GM12874 (cell line): Measurements from ENCODE around the gene TMOD2.
A peak's percentile ranks its signal among the peaks of the same experiment; 100 is the strongest.

ENCODE experiments used
- CTCF ChIP-seq: IDR thresholded peaks from 2 replicates; pipeline ENCODE4 v1.5.1; 2011; ENCODE audit warnings: low read depth, mild to moderate bottlenecking, control low read depth, low read length, moderate library complexity; ENCODE audit not compliant: insufficient read depth

The TMOD2 gene

DNA sequence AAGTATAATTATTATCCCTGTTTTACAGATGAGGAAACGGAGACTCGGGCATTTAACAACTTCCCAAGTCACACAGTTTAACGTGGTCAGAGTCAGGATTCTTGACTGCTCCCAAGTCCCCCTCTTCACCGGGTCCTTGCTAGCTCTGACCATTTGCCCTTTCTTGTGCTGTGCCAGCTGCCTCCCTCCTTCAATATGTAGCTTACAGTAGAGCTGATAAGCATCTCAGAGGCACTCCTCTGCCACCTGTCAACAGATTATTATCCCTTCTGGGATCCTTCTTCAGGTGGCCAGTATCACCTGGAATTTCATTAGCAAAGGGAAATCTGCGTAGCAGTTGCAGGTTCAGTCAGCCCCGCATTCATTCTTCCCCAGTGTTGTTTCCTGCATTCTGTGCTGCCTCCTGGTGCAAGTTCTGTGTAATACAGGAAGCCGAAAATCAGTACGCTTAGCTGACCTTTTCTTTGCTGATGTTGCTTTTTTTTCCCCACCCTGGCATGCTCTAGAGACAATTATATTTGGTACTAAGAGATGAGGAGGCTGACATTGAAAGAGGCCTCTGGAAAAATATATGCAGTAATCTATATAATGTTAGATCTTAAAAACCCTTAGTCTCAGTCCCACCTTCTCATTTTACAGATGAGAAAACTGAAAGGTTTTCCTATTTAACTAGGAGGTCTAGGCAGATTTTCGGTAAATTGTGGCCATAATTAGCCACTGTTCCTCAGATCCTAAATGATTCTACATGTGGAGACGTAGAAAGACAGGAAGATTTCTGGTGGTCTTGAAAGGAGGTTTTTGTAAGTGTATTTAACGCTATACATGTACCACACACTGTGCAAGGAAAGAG lies 24.8 kb downstream of the TMOD2 start:
- peak; percentile 78 for TF ChIP-seq CTCF

DNA sequence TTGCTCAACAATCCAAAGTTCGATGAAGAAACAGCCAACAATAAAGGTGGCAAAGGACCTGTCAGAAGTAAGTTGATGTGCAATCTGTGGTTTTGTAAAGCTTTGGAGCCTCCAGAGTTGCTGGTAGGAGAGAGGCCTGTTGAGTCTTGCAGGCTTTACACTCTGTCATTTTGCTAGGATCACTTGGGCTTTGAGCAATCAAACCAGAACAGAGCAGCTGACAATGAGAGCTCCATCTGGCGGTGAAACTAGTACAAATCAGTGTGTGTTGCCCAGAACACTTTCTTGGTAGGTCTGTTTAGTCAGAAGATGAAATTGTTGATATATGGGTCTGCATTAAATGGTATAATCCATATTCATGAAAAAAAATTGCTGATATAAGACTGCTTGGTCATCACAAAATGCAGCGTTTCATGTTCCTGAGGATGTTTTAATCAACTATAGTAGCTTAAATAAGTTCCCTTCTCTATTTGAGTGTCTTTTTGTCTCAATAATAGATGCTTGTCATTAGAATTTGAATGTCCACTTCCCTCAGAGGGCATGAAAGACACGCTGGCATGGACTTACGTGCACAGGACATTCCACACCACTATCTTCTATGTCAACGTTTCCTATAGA lies 25.7 kb downstream of the TMOD2 start:
- TF ChIP-seq CTCF: peak; percentile 73

DNA sequence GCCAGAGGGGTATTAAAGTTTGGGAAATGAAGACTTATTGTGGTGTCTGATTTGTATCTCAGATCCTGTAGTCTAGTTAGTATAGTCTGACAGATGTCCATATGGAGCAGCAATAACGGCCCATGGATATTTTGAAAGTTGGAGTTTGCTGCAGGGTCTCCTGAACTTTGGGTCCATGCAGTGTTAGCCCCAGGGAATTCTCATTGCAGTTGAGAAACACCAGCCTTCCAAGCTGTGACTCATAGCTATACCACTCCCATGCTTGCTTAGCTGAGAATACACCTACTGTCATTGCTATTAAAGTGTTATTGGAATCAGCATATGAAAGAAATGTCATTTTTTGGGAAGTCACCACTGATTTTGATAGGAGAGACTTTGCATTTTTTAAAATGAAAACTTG lies 29.2 kb downstream of the TMOD2 start:
- TF ChIP-seq CTCF: no peak

DNA sequence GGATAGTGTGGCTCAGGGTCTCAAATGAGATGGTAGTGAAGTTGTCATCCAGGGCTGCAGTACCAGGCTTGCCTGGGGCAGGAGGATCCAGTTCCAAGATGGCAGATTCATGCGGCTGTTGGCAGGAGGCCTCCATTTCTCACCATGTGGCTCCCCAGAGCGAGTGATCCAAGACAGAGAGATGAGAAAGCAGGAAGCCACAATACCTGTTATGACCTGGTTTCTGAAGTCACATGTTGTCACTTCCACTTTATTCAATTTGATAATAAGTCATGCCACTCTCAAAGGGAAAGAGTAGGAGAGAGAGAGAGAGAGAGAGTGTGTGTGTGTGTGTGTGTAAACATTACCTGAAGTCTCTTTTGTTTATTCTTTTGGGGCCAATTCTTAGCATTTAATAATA lies 30.1 kb downstream of the TMOD2 start:
- no peak for TF ChIP-seq CTCF

GRCh38 chr15:51782357-51782896 lies 31.0 kb downstream of the TMOD2 start:
- 0 out of 2 replicates have a peak, but pooled peaks have one; percentile 14 for TF ChIP-seq CTCF

- no peak for TF ChIP-seq CTCF
Observed at GRCh38 chr15:51783967-51784366, 32.6 kb downstream of the TMOD2 start.

DNA sequence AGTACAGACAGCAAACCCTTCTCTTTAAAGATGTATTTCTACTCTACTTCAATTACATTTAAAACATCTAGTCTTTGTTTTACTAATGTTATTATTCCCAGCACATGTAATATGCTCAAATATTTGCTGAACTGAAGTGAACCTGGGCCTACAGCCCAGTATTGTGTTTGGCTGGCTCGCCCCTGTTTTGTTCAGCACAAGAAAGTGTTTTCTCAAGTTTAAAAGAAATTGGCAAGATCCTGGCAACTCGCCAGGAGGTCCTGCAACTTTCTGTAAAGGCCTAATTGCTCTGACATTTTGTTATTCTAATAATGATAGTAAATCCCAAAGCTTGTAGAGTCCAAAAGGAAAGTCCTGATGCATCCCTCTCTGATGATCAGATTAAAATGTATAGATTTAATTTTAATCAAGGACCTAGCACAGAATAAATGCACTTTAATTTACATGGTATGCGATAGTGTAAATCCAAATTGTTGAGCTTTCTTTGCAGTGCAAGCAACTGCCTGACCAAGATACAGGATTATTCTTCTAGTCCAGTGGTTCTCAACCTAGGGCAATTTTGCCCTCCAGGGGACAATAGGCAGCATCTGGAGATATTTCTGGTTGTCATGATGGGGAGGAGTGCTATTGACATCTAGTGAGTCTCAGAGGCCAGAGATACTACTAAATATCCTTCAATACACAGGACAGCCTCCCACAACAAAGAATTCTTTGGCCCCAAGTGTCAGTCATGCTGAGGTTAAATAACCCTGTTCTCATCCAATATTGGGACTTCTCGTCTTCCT lies 42.3 kb downstream of the TMOD2 start:
- no peak for TF ChIP-seq CTCF
